GM12892 (cell line): Measurements from ENCODE around the gene TTC13.
"Not testable (repeated sequence)": the region's sequence is repeated elsewhere in the genome, so short reads cannot be mapped to it uniquely, and the experiment has no call there.

Experiments used
- DNase-seq: peaks from one replicate; pipeline ENCODE4 v3.0.0; 2011; ENCODE audit not compliant: insufficient read length
- FAIRE-seq: peaks from 2 replicates; lab custom pipeline; 2011; peaks lifted over from hg19 to GRCh38; lab: Jason Lieb, UNC
- POLR2A ChIP-seq: IDR thresholded peaks from 2 replicates; pipeline ENCODE4 v1.6.1; 2011; ENCODE audit warnings: low read depth, low read length, control low read depth
- POLR2AphosphoS5 ChIP-seq: IDR thresholded peaks from 2 replicates; pipeline ENCODE4 v1.6.1; 2011; ENCODE audit warnings: low read depth, low read length, control low read depth
- TAF1 ChIP-seq: IDR thresholded peaks from 2 replicates; pipeline ENCODE4 v1.6.1; 2011; ENCODE audit warnings: low read depth, mild to moderate bottlenecking, control low read depth, low read length, borderline replicate concordance

The TTC13 gene

DNA sequence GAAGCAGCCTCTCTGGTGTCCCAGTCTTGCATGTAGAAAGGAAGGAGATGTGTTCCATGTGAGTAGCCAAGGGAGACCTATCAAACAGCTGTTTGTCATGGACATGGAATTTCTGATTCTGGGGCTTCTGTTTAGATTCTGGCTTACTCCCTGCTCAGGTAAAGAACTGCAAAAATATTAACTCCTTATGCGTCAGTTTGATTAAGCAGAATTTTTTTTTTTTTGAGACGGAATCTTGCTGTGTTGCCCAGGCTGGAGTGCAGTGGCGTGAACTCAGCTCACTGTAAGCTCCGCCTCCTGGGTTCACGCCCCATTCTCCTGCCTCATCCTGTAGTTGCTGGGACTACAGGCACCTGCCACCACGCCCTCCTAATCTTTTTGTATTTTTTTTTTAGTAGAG, 7.0 kb upstream of the TTC13 start:
- DNase-seq (no peak), FAIRE-seq (no peak)
- TF ChIP-seq TAF1 (no peak), POLR2A (no peak), POLR2AphosphoS5 (no peak)

DNA sequence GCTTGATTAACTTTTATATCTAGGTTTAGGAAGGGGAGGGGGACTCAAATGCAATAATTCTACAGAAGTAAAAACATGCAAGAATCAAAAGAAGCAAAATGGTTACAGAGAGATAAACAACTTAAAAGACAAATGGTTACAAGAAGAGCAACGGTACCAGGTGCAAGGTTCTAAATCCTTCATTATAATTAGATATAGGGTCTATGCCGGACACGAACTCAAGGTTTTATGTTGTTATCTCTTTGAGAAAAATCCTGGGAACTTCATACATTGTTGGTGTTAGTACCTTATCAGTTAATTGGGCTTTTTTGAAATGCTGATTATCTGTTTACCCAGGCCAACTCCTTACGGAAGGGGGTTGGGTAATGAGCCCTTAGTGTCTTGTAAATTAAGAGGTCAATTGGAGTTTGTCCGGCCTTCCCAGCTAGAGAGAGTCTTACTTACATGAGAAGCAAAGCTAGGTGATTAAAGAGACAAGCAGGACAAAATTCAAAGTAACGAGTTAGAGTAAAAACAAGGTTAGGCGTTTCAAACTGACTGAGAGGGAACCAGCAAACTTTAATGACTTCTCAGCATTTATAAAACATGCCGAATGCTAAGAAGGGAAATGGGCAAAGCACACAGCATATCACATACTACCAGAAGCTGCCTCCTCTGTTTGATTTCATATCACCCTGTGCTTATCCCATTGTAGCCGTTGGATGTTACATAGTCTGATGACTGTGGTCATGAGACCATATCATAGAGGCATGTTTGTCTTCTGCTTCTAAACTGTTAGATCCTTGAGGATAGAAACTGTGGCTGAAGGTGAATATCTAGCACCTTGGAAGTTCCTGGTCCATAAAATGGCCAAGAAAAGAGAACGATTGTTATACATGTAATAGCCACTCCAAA, 6.2 kb upstream of the TTC13 start:
- not testable (repeated sequence) for FAIRE-seq, DNase-seq

- FAIRE-seq: no peak
- TF ChIP-seq POLR2A: no peak
- no peak for TF ChIP-seq POLR2AphosphoS5
- TF ChIP-seq TAF1: no peak
- no peak for DNase-seq
Observed at GRCh38 chr1:230983811-230984210, 5.2 kb upstream of the TTC13 start.

GRCh38 chr1:230982696-230983095, 4.0 kb upstream of the TTC13 start:
- FAIRE-seq (no peak), DNase-seq (no peak)
- no peak for TF ChIP-seq POLR2A
- no peak for TF ChIP-seq POLR2AphosphoS5
- TF ChIP-seq TAF1: no peak

DNA sequence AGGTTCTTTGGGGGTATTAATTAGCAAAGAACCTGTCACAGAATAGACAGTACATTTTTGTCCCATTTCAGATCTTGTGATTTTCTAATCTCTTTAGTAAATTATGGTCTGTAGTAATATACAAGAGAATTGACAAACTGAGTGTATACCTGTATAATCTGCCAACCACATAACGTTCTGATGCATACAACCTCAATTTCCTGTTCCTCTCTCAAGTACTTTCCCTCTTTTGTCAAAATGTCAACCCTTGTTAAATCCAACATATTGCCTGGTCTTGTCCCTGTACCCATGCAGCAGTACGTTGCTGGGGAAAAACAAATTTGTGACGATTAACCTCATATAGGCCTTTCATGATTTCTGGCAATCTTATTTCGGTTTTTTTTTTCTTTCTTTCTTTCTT, 1.3 kb upstream of the TTC13 start:
- FAIRE-seq (no peak), DNase-seq (no peak)
- TF ChIP-seq POLR2A (no peak), TAF1 (no peak), POLR2AphosphoS5 (no peak)

DNA sequence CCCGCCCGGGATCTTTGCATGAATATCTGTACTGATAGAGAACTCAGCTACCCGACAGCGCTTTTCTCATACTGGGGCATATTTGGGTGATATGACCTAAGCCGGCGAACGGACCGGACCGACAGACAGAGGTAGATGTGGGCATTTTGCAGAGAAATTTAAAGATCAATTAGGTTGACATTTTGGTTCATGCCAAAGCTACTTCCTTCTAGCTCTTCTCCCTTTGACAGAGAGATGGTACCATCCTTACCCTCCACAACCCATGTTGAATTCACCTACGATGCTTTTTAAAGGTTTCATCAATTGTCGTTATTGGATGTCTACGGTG, 692 bp upstream of the TTC13 start:
- DNase-seq (no peak), FAIRE-seq (no peak)
- TF ChIP-seq POLR2A (no peak), POLR2AphosphoS5 (peak; percentile 8; the same call in 1 of the 2 replicates)

DNA sequence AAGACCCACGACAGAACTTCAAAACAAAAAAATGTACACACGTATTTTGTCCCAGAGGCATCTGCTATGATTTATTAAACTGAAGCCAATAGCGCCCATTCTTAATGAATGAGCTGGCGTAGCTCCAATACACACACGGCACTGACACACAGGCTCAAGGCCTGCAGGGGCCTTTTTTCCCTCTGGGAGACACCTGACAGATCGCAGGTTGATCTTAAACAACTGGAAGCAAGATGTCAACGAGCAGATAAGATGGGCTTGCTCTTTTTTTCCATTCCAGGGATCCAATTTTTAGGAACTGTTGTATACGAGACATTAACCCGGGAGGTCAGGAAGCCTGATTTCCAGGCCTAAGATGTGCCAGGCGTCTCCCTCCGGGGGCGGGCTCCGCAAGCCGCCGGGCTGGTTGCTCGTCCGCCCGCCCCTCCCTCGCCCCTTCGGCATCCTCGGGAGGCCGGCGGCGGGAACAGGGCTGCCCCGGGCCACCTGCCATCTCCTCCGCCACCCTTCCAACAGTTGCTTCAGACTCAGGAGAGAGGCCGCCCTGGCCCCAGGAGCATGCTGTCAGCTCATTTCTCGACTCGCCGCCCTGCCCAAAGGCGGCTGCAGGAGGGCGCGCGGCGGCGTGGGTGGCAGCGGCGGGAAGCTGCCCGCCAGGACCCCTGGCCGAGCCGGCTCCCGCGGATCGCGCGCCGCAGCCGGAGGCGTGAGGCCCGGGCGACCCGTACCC, 735 bp downstream of the TTC13 start:
- FAIRE-seq: peak; percentile 51
- TF ChIP-seq POLR2AphosphoS5 (no peak), POLR2A (no peak), TAF1 (no peak)
- no peak for DNase-seq

- TF ChIP-seq TAF1: no peak
- TF ChIP-seq POLR2A: no peak
- no peak for TF ChIP-seq POLR2AphosphoS5
- no peak for DNase-seq
- FAIRE-seq: peak; percentile 17
Observed at GRCh38 chr1:230976825-230977747, 1.6 kb downstream of the TTC13 start.

DNA sequence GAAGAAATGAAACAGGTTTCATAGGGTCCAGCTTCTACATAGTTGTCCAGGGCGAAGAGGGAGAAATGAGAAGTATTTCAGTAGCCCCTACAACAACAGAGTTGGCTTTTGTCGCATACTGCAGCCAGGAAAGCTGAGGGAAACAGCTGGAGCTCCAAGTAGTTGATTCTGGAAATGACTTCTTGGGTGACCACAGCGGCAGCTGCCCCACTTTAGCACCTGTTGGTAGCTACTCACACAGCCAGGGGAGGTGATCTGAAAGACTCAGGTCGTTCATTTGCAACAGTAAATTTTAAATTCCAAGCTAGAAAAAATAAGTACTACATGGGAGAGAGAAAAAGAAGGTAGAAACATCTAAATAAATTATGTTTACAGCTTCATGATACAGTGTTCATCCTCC, 2.3 kb downstream of the TTC13 start:
- FAIRE-seq (no peak), DNase-seq (no peak)
- no peak for TF ChIP-seq POLR2A
- TF ChIP-seq POLR2AphosphoS5: no peak
- TF ChIP-seq TAF1: no peak

GRCh38 chr1:230975636-230976035, 3.0 kb downstream of the TTC13 start:
- no peak for FAIRE-seq
- no peak for TF ChIP-seq POLR2AphosphoS5
- no peak for DNase-seq

DNA sequence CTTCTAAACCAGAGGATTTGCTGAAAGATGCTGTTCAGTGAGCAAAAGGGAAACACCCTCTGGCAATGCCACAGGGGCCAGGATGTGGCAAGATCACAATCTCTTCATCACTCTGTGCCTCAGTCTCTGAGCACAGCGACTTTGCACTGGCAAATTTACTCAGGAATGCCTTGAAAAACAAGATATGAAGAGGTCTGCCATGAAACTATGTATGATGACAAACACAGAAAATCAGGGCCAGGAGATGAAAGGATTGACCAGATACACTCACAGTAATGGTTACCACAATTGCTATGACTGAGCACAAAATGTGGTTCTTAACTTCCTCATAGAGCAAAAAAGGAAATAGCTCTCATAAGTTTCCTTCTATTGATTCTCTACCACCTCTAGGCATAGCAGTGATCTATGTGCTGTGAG, 5.8 kb downstream of the TTC13 start:
- peak; percentile 53 for FAIRE-seq
- no peak for DNase-seq
- TF ChIP-seq POLR2A: no peak
- TF ChIP-seq TAF1: no peak
- no peak for TF ChIP-seq POLR2AphosphoS5

GRCh38 chr1:230971771-230972170, 6.9 kb downstream of the TTC13 start:
- TF ChIP-seq POLR2A (no peak), POLR2AphosphoS5 (no peak), TAF1 (no peak)
- FAIRE-seq (no peak), DNase-seq (no peak)
